ENCODE results near the gene SPECC1L.
A peak's percentile ranks its signal among the peaks of the same experiment; 100 is the strongest.

The SPECC1L gene

GRCh38 chr22:24432059-24432853 is 161.6 kb downstream of the SPECC1L start:
- TF ChIP-seq, protein P1, sequence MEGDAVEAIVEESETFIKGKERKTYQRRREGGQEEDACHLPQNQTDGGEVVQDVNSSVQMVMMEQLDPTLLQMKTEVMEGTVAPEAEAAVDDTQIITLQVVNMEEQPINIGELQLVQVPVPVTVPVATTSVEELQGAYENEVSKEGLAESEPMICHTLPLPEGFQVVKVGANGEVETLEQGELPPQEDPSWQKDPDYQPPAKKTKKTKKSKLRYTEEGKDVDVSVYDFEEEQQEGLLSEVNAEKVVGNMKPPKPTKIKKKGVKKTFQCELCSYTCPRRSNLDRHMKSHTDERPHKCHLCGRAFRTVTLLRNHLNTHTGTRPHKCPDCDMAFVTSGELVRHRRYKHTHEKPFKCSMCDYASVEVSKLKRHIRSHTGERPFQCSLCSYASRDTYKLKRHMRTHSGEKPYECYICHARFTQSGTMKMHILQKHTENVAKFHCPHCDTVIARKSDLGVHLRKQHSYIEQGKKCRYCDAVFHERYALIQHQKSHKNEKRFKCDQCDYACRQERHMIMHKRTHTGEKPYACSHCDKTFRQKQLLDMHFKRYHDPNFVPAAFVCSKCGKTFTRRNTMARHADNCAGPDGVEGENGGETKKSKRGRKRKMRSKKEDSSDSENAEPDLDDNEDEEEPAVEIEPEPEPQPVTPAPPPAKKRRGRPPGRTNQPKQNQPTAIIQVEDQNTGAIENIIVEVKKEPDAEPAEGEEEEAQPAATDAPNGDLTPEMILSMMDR (IDR thresholded peaks at IDR 0.05; ENCODE audit: insufficient read depth, low read depth, low read length, missing control alignments) = no peak
- DNase-seq (ENCODE audit: low read depth) = peak; percentile 67
- H3K4me3 ChIP-seq (ENCODE audit: low read length) = no peak overlapping the region

- TF ChIP-seq, protein P1 (IDR thresholded peaks at IDR 0.05; ENCODE audit: insufficient read depth, low read depth, low read length, missing control alignments) = no peak
- no peak for DNase-seq (ENCODE audit: low read depth)
- H3K4me3 ChIP-seq (ENCODE audit: low read length) = no peak overlapping the region
Measured at GRCh38 chr22:24433001-24433827, 162.6 kb downstream of the SPECC1L start.

GRCh38 chr22:24433828-24434470 is 163.3 kb downstream of the SPECC1L start:
- TF ChIP-seq, protein P1 (IDR thresholded peaks at IDR 0.05; ENCODE audit: insufficient read depth, low read depth, low read length, missing control alignments) = no peak

GRCh38 chr22:24434471-24435322 is 164.1 kb downstream of the SPECC1L start:
- DNase-seq (ENCODE audit: low read depth) = no peak
- H3K4me3 ChIP-seq (ENCODE audit: low read length) = no peak overlapping the region
- TF ChIP-seq, protein P1 (IDR thresholded peaks at IDR 0.05; ENCODE audit: insufficient read depth, low read depth, low read length, missing control alignments) = no peak

More at GRCh38 chr22:24433828-24434470, 163.3 kb downstream of the SPECC1L start:
- no peak overlapping the region for H3K4me3 ChIP-seq (ENCODE audit: low read length)
- DNase-seq (ENCODE audit: low read depth) = peak; percentile 45

DNA sequence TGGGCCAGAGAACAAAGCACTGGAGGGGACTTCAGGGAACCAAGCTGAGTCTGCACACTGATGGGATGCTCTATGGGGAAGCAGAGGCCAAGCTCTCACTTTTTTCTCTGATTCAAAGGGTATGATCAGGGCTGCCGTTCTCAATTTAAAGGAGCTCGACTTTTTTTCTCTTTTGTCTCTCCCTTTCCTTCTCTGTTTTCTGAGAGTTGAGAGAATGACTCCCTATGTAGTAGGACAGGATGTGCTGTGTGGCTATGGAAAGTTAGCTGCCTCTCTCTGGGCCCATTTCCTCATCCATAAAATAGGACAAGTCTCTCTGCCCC is 164.7 kb downstream of the SPECC1L start:
- no peak overlapping the region for H3K4me3 ChIP-seq (ENCODE audit: low read length)
- DNase-seq (ENCODE audit: low read depth) = no peak
- TF ChIP-seq, protein P1 (IDR thresholded peaks at IDR 0.05; ENCODE audit: insufficient read depth, low read depth, low read length, missing control alignments) = no peak

- TF ChIP-seq, protein P1 (IDR thresholded peaks at IDR 0.05; ENCODE audit: insufficient read depth, low read depth, low read length, missing control alignments) = no peak
- no peak overlapping the region for H3K4me3 ChIP-seq (ENCODE audit: low read length)
- DNase-seq (ENCODE audit: low read depth) = no peak
Measured at GRCh38 chr22:24435861-24436371, 165.3 kb downstream of the SPECC1L start.
